Measurements from ENCODE around the gene RMI1. TPM values are rescaled to one million over a fixed set of nuclear protein-coding genes. Genes with fewer than 3 reads are reported as not detected.

RMI1 gene
- total and polyA plus RNA-seq, 10 of the 15 experiments (the other 5 are each of a cell fraction or from before 2014, with no cell fraction given) = 3.6 to 34.1 (median 16.1) TPM

DNA sequence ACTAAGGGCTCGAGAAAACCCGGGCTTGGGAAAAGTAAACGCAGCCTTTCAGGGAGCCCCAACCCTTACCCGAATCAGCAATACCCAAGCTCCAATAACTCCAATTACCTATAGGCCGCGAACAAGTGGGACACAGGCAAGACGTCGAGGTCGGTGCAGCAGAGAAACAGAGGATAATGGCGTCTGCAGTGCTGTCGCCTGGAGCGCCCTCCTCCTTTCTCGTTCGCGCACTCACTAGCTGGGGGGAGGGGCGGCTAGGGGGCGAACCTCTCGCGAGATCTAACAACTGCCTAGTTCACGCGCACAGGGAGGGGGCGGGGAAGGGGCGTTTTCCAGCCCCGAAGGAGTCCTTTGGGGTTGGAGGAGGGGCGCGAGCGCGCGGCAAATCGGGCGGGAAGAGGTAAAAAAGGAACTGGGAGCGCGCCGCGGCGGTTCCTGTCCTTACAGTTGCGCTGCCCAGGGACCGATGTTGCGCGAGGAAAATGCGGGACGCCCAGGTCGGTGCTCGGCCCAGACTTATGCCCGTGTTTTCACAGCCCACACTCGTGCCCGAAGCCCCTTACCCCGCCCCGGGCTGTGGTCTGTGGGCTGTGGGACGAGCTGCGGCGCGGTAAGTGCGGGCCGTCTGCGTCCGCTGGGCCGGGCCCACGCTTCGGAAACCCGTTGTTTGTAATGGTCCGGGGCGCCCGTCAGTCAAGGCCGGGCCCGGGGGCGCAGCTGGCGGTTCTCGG lies at the start of gene RMI1 (continued):
- TF ChIP-seq, protein P1, sequence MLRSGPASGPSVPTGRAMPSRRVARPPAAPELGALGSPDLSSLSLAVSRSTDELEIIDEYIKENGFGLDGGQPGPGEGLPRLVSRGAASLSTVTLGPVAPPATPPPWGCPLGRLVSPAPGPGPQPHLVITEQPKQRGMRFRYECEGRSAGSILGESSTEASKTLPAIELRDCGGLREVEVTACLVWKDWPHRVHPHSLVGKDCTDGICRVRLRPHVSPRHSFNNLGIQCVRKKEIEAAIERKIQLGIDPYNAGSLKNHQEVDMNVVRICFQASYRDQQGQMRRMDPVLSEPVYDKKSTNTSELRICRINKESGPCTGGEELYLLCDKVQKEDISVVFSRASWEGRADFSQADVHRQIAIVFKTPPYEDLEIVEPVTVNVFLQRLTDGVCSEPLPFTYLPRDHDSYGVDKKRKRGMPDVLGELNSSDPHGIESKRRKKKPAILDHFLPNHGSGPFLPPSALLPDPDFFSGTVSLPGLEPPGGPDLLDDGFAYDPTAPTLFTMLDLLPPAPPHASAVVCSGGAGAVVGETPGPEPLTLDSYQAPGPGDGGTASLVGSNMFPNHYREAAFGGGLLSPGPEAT (IDR thresholded peaks at IDR 0.05; ENCODE audit: low read depth) = peak; percentile 64; the same call in 1 of the 2 replicates
- TF ChIP-seq, protein P2, sequence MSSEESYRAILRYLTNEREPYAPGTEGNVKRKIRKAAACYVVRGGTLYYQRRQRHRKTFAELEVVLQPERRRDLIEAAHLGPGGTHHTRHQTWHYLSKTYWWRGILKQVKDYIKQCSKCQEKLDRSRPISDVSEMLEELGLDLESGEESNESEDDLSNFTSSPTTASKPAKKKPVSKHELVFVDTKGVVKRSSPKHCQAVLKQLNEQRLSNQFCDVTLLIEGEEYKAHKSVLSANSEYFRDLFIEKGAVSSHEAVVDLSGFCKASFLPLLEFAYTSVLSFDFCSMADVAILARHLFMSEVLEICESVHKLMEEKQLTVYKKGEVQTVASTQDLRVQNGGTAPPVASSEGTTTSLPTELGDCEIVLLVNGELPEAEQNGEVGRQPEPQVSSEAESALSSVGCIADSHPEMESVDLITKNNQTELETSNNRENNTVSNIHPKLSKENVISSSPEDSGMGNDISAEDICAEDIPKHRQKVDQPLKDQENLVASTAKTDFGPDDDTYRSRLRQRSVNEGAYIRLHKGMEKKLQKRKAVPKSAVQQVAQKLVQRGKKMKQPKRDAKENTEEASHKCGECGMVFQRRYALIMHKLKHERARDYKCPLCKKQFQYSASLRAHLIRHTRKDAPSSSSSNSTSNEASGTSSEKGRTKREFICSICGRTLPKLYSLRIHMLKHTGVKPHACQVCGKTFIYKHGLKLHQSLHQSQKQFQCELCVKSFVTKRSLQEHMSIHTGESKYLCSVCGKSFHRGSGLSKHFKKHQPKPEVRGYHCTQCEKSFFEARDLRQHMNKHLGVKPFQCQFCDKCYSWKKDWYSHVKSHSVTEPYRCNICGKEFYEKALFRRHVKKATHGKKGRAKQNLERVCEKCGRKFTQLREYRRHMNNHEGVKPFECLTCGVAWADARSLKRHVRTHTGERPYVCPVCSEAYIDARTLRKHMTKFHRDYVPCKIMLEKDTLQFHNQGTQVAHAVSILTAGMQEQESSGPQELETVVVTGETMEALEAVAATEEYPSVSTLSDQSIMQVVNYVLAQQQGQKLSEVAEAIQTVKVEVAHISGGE (CRISPR knock-in tag; IDR thresholded peaks at IDR 0.05) = no peak
- TF ChIP-seq, protein P3, sequence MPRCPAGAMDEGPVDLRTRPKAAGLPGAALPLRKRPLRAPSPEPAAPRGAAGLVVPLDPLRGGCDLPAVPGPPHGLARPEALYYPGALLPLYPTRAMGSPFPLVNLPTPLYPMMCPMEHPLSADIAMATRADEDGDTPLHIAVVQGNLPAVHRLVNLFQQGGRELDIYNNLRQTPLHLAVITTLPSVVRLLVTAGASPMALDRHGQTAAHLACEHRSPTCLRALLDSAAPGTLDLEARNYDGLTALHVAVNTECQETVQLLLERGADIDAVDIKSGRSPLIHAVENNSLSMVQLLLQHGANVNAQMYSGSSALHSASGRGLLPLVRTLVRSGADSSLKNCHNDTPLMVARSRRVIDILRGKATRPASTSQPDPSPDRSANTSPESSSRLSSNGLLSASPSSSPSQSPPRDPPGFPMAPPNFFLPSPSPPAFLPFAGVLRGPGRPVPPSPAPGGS (IDR thresholded peaks at IDR 0.05; ENCODE audit: borderline replicate concordance, insufficient read depth, low read depth, low read length, poor library complexity, severe bottlenecking) = peak; percentile 38
- TF ChIP-seq, protein P4, sequence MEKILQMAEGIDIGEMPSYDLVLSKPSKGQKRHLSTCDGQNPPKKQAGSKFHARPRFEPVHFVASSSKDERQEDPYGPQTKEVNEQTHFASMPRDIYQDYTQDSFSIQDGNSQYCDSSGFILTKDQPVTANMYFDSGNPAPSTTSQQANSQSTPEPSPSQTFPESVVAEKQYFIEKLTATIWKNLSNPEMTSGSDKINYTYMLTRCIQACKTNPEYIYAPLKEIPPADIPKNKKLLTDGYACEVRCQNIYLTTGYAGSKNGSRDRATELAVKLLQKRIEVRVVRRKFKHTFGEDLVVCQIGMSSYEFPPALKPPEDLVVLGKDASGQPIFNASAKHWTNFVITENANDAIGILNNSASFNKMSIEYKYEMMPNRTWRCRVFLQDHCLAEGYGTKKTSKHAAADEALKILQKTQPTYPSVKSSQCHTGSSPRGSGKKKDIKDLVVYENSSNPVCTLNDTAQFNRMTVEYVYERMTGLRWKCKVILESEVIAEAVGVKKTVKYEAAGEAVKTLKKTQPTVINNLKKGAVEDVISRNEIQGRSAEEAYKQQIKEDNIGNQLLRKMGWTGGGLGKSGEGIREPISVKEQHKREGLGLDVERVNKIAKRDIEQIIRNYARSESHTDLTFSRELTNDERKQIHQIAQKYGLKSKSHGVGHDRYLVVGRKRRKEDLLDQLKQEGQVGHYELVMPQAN (conservative IDR thresholded peaks at IDR 0.05) = peak; percentile 86
- TF ChIP-seq KAT2A (conservative IDR thresholded peaks at IDR 0.05; ENCODE audit: control insufficient read depth, low read depth, low read length) (no peak), SMAD5 (IDR thresholded peaks at IDR 0.05; ENCODE audit: low read depth) (peak; percentile 90; the same call in 1 of the 2 replicates), JUNB (IDR thresholded peaks at IDR 0.05) (no peak), CREB1 (IDR thresholded peaks at IDR 0.05; ENCODE audit: low read depth) (peak; percentile 7; the same call in 1 of the 2 replicates), CBX5 (IDR thresholded peaks at IDR 0.05; ENCODE audit: low read depth) (0 out of 2 replicates have a peak, but pooled peaks have one; percentile 43)
- TF ChIP-seq, protein P5, sequence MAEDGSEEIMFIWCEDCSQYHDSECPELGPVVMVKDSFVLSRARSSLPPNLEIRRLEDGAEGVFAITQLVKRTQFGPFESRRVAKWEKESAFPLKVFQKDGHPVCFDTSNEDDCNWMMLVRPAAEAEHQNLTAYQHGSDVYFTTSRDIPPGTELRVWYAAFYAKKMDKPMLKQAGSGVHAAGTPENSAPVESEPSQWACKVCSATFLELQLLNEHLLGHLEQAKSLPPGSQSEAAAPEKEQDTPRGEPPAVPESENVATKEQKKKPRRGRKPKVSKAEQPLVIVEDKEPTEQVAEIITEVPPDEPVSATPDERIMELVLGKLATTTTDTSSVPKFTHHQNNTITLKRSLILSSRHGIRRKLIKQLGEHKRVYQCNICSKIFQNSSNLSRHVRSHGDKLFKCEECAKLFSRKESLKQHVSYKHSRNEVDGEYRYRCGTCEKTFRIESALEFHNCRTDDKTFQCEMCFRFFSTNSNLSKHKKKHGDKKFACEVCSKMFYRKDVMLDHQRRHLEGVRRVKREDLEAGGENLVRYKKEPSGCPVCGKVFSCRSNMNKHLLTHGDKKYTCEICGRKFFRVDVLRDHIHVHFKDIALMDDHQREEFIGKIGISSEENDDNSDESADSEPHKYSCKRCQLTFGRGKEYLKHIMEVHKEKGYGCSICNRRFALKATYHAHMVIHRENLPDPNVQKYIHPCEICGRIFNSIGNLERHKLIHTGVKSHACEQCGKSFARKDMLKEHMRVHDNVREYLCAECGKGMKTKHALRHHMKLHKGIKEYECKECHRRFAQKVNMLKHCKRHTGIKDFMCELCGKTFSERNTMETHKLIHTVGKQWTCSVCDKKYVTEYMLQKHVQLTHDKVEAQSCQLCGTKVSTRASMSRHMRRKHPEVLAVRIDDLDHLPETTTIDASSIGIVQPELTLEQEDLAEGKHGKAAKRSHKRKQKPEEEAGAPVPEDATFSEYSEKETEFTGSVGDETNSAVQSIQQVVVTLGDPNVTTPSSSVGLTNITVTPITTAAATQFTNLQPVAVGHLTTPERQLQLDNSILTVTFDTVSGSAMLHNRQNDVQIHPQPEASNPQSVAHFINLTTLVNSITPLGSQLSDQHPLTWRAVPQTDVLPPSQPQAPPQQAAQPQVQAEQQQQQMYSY (CRISPR knock-in tag; IDR thresholded peaks at IDR 0.05) = no peak
- TF ChIP-seq, protein P6, sequence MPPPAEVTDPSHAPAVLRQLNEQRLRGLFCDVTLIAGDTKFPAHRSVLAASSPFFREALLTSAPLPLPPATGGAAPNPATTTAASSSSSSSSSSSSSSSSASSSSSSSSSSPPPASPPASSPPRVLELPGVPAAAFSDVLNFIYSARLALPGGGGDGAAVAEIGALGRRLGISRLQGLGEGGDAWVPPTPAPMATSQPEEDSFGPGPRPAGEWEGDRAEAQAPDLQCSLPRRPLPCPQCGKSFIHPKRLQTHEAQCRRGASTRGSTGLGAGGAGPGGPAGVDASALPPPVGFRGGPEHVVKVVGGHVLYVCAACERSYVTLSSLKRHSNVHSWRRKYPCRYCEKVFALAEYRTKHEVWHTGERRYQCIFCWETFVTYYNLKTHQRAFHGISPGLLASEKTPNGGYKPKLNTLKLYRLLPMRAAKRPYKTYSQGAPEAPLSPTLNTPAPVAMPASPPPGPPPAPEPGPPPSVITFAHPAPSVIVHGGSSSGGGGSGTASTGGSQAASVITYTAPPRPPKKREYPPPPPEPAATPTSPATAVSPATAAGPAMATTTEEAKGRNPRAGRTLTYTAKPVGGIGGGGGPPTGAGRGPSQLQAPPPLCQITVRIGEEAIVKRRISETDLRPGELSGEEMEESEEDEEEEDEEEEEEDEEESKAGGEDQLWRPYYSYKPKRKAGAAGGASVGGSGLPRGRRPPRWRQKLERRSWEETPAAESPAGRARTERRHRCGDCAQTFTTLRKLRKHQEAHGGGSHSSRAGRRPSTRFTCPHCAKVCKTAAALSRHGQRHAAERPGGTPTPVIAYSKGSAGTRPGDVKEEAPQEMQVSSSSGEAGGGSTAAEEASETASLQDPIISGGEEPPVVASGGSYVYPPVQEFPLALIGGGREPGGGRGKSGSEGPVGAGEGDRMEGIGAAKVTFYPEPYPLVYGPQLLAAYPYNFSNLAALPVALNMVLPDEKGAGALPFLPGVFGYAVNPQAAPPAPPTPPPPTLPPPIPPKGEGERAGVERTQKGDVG (CRISPR knock-in tag; IDR thresholded peaks at IDR 0.05) = no peak
